H1 (cell line): Measurements from ENCODE around the gene PLEKHG5. TPM values are rescaled to one million over a fixed set of nuclear protein-coding genes. Genes with fewer than 3 reads are reported as not detected.

Source experiments
- ATF2 ChIP-seq: IDR thresholded peaks from 2 replicates; pipeline ENCODE4 v1.6.1; 2012; ENCODE audit warnings: low read length, inconsistent platforms
- CHD7 ChIP-seq: fragments of 300-600 bp; sonication (generic); IDR thresholded peaks from 2 replicates; pipeline ENCODE4 v1.7.1; 2012; ENCODE audit warnings: low read length, moderate library complexity, mild to moderate bottlenecking, inconsistent platforms; ENCODE audit not compliant: insufficient replicate concordance
- CTBP2 ChIP-seq: IDR thresholded peaks from 2 replicates; pipeline ENCODE4 v1.7.0; 2011; ENCODE audit warnings: borderline replicate concordance, mild to moderate bottlenecking, moderate library complexity, mixed read lengths, low read length; ENCODE audit not compliant: insufficient read depth, insufficient read length
- EZH2 ChIP-seq: fragments of 200-600 bp; sonication (generic); IDR thresholded peaks from 2 replicates; pipeline ENCODE4 v1.7.1; 2012; ENCODE audit warnings: low read depth, mild to moderate bottlenecking, moderate library complexity, low read length, inconsistent platforms; ENCODE audit not compliant: severe bottlenecking
- KDM1A ChIP-seq: fragments of 200-600, 300-600 bp; sonication (generic); IDR thresholded peaks from 2 replicates; pipeline ENCODE4 v1.7.1; 2016; ENCODE audit warnings: mild to moderate bottlenecking, low read length, borderline replicate concordance
- POU5F1 ChIP-seq: IDR thresholded peaks from 2 replicates; pipeline ENCODE4 v1.6.1; 2011; ENCODE audit warnings: low read depth, mild to moderate bottlenecking, low read length, moderate library complexity
- polyA plus RNA-seq, 7 experiments: library from polyadenylated mRNA; depleted of rRNA in 3 of 7; stranded (reverse) in 5 of 7; unstranded in 2 of 7; fragments of >200 nt in 5 of 7; fragments of 200-250 nt in 2 of 7; gene quantifications; 1 replicate in 5 of 7; 2 replicates in 1 of 7; 4 replicates in 1 of 7; pipeline versions ENCODE4 v1.2.1 to v1.2.3, GENCODE V29; 2011 to 2013; ENCODE audit warnings: missing spikeins in 2 of 7, mixed read lengths in 2 of 7
- total RNA-seq: library from RNA; stranded (reverse); fragmentation: NEBNext Ultra II Directional; extraction: Animal tissue kit (Norgen Biotek cat#: 25700); gene quantifications from 2 replicates; pipeline ENCODE4 v1.2.1, GENCODE V29; 2021

Gene PLEKHG5
- total and polyA plus RNA-seq, 2 of the 8 experiments (the other 6 are each of a cell fraction or from before 2014, with no cell fraction given) = 10.4 to 13.8 TPM

GRCh38 chr1:6499296-6499695 lies 7.8 kb upstream of the PLEKHG5 start (continued):
- TF ChIP-seq CHD7 = no peak
- TF ChIP-seq POU5F1 = no peak
- no peak for TF ChIP-seq CTBP2
- TF ChIP-seq KDM1A = no peak
- no peak for TF ChIP-seq ATF2
- no peak for TF ChIP-seq EZH2
